Measurements from ENCODE around the gene C17orf107. TPM values are rescaled to one million over a fixed set of nuclear protein-coding genes. Genes with fewer than 3 reads are reported as not detected.

The C17orf107 gene
- total RNA-seq, 1 donor from 2014 or later, result 3.7 TPM

DNA sequence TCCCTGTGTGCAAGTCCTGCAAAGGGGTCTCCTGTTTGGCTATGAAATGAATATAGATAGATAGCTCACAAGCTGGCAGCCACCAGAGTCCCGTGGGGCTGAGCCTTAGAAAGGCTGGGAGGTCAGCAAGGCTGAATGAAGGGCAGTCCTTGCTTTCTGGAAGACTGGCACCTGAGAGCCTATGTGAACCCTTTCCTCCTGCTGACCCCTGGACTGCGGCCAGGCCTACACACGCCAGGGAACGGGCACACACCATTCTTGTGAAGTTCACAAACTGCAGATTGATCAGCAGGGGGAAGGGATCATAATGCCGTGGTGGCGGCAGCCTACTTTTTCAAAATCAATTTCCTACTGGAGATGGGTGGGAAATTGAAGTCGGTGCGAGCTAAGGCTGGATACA lies 985 bp upstream of the C17orf107 start:
- H3K9me3 Mint-ChIP-seq (ENCODE audit: low read depth), result no peaks in the 10 kb centered on the region
- peaks cover 6% of the 10 kb centered on the region for H3K36me3 Mint-ChIP-seq (ENCODE audit: insufficient read depth)
- peak overlapping the region; percentile 45 for H3K27ac Mint-ChIP-seq
- no peak for DNase-seq (ENCODE audit: low spot score, unreplicated experiment)
- peaks cover 1% of the 10 kb centered on the region for H3K4me1 Mint-ChIP-seq (ENCODE audit: low read depth)
- peak overlapping the region; percentile 56 for H3K4me3 Mint-ChIP-seq (ENCODE audit: low read depth)
- H3K27me3 Mint-ChIP-seq, result peaks cover 18% of the 10 kb centered on the region
- TF ChIP-seq, protein P1, sequence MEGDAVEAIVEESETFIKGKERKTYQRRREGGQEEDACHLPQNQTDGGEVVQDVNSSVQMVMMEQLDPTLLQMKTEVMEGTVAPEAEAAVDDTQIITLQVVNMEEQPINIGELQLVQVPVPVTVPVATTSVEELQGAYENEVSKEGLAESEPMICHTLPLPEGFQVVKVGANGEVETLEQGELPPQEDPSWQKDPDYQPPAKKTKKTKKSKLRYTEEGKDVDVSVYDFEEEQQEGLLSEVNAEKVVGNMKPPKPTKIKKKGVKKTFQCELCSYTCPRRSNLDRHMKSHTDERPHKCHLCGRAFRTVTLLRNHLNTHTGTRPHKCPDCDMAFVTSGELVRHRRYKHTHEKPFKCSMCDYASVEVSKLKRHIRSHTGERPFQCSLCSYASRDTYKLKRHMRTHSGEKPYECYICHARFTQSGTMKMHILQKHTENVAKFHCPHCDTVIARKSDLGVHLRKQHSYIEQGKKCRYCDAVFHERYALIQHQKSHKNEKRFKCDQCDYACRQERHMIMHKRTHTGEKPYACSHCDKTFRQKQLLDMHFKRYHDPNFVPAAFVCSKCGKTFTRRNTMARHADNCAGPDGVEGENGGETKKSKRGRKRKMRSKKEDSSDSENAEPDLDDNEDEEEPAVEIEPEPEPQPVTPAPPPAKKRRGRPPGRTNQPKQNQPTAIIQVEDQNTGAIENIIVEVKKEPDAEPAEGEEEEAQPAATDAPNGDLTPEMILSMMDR (IDR thresholded peaks at IDR 0.05; ENCODE audit: unreplicated experiment), result no peak

GRCh38 chr17:4898927-4899326 lies 409 bp upstream of the C17orf107 start:
- DNase-seq (ENCODE audit: low spot score, unreplicated experiment), result no peak
- Mint-ChIP-seq H3K36me3 (ENCODE audit: insufficient read depth) (peaks cover 6% of the 10 kb centered on the region), H3K4me1 (ENCODE audit: low read depth) (peaks cover 4% of the 10 kb centered on the region), H3K4me3 (ENCODE audit: low read depth) (peak overlapping the region; percentile 56), H3K27me3 (peaks cover 19% of the 10 kb centered on the region), H3K27ac (no peak overlapping the region), H3K9me3 (ENCODE audit: low read depth) (no peaks in the 10 kb centered on the region)
- TF ChIP-seq, protein P1 (IDR thresholded peaks at IDR 0.05; ENCODE audit: unreplicated experiment), result no peak

DNA sequence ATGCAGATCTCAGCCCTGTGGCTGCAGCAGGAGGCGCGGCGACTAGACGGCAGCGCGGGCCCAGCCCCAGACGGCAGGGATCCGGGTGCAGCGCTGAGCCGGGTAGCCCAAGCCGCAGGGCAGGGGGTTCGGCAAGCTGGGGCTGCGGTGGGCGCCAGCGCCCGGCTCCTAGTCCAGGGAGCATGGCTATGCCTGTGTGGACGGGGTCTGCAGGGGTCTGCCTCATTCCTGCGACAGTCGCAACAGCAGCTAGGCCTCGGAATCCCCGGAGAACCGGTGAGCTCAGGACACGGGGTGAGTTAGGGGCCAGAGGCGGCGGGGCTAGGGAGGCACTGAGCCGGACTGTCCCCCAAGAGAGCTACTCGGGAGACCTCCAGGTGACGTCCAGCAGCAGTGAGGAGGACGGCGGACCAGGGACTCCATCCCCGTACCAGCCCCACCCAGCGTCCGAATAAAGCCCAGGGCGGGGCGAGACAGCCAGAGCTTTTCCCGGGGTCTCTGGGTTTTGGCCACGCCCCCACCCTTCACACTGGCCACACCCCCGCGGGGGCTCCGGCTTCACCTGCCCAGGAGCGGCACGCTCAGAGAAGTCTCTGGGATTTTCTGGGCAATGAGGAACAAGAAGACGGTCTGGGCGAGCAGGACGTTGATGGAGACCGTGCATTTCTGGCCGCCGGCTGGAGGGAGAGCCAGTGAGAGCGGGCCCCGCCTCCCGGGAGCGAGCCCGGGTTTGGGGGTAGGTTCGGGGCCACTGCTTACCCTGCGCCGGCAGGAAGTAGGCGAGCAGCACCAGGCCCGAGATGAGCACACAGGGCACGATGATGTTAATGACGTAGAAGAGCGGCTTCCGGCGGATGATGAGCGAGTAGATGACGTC lies 1.1 kb downstream of the C17orf107 start:
- TF ChIP-seq, protein P1 (IDR thresholded peaks at IDR 0.05; ENCODE audit: unreplicated experiment), result no peak
- Mint-ChIP-seq H3K27ac (no peak overlapping the region), H3K27me3 (peaks cover 23% of the 10 kb centered on the region), H3K4me1 (ENCODE audit: low read depth) (peaks cover 8% of the 10 kb centered on the region), H3K4me3 (ENCODE audit: low read depth) (no peak overlapping the region), H3K9me3 (ENCODE audit: low read depth) (no peaks in the 10 kb centered on the region), H3K36me3 (ENCODE audit: insufficient read depth) (peaks cover 6% of the 10 kb centered on the region)
- DNase-seq (ENCODE audit: low spot score, unreplicated experiment), result no peak

GRCh38 chr17:4901108-4901647 lies 1.8 kb downstream of the C17orf107 start:
- H3K27ac Mint-ChIP-seq, result no peak overlapping the region
- TF ChIP-seq, protein P1 (IDR thresholded peaks at IDR 0.05; ENCODE audit: unreplicated experiment), result no peak
- no peak for DNase-seq (ENCODE audit: low spot score, unreplicated experiment)
- H3K4me3 Mint-ChIP-seq (ENCODE audit: low read depth), result no peak overlapping the region
- peaks cover 8% of the 10 kb centered on the region for H3K4me1 Mint-ChIP-seq (ENCODE audit: low read depth)
- peaks cover 2% of the 10 kb centered on the region for H3K36me3 Mint-ChIP-seq (ENCODE audit: insufficient read depth)
- H3K9me3 Mint-ChIP-seq (ENCODE audit: low read depth), result no peaks in the 10 kb centered on the region
- H3K27me3 Mint-ChIP-seq, result peaks cover 26% of the 10 kb centered on the region

DNA sequence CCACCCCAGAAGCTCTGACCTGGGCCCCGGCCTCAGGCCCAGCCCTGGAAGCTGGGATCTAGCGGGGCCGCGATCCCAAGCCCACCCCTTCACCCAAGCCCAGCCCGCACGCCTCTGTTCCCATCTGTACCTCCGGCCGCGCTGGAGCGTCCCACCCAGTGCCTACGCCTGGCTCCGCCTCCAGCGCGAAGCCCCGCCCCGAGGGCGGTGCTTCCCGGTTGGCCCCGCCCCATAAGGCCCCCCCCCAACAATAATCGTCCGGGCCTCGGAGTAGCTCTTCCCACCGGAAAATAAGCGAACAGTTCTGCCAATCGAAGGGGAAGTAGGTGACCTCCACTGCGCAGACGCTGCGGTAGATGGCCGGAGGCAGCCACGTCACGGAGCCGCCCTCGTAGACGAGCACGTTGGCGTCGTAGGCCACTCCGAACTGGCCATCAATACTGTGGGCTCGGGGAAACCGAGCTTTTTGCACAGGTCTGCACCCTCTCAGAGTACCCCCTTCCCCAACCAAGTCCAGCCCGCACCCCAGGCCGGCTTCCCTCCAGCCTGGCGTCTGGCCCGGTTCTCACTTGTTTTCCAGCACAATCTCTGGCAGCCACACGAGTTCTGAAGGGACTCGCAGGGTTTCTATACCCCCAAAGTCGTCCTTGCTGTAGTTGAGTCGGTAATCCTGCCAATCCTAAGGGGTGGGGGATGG lies 2.5 kb downstream of the C17orf107 start:
- Mint-ChIP-seq H3K36me3 (ENCODE audit: insufficient read depth) (peaks cover 1% of the 10 kb centered on the region), H3K9me3 (ENCODE audit: low read depth) (no peaks in the 10 kb centered on the region), H3K27ac (no peak overlapping the region), H3K27me3 (peaks cover 27% of the 10 kb centered on the region), H3K4me3 (ENCODE audit: low read depth) (no peak overlapping the region), H3K4me1 (ENCODE audit: low read depth) (peaks cover 8% of the 10 kb centered on the region)
- no peak for DNase-seq (ENCODE audit: low spot score, unreplicated experiment)
- TF ChIP-seq, protein P1 (IDR thresholded peaks at IDR 0.05; ENCODE audit: unreplicated experiment), result no peak

All from progenitor cell of endocrine pancreas (in vitro differentiated cells).